ENCODE measurements around the gene ZNF513.

DNA sequence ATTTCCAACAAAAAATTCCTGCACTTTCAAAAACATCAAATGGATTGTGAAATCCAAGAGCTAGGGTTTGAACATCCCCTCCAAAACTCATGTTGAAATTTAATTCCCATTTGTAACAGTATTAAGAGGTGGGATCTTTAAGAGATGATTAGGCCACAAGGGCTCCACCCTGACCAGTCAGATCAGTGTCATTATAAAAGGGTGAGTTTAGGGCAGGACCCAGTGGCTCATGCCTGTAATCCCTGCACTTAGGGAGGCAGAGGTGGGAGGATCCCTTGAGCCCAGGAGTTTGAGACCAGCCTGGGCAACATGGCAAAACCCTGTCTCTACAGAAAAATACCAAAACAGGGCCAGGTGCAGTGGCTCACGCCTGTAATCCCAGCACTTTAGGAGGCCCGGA, 32.9 kb downstream of the ZNF513 start:
- TF ChIP-seq, protein P1, sequence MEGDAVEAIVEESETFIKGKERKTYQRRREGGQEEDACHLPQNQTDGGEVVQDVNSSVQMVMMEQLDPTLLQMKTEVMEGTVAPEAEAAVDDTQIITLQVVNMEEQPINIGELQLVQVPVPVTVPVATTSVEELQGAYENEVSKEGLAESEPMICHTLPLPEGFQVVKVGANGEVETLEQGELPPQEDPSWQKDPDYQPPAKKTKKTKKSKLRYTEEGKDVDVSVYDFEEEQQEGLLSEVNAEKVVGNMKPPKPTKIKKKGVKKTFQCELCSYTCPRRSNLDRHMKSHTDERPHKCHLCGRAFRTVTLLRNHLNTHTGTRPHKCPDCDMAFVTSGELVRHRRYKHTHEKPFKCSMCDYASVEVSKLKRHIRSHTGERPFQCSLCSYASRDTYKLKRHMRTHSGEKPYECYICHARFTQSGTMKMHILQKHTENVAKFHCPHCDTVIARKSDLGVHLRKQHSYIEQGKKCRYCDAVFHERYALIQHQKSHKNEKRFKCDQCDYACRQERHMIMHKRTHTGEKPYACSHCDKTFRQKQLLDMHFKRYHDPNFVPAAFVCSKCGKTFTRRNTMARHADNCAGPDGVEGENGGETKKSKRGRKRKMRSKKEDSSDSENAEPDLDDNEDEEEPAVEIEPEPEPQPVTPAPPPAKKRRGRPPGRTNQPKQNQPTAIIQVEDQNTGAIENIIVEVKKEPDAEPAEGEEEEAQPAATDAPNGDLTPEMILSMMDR (IDR thresholded peaks at IDR 0.05; ENCODE audit: borderline replicate concordance, extremely low read depth, low read length, poor library complexity, severe bottlenecking), result no peak
- TF ChIP-seq EZH2 (IDR thresholded peaks at IDR 0.05; ENCODE audit: borderline replicate concordance, low read depth, low read length, severe bottlenecking), result no peak

Data from DND-41 (cell line).